Ishikawa (cell line): ENCODE measurements around the gene CARD18.

Experiments used
- CEBPB ChIP-seq: IDR thresholded peaks from 2 replicates; pipeline ENCODE4 v1.6.1; 2012
- CREB1 ChIP-seq: IDR thresholded peaks from 2 replicates; pipeline ENCODE4 v1.6.1; 2012; ENCODE audit warnings: low read depth
- EGR1 ChIP-seq: IDR thresholded peaks from 2 replicates; pipeline ENCODE4 v1.6.1; 2012
- EP300 ChIP-seq: IDR thresholded peaks from 2 replicates; pipeline ENCODE4 v1.6.1; 2012; ENCODE audit warnings: borderline replicate concordance
- FOXM1 ChIP-seq: IDR thresholded peaks from 2 replicates; pipeline ENCODE4 v1.6.1; 2012; ENCODE audit warnings: low read depth, borderline replicate concordance
- NFIC ChIP-seq: IDR thresholded peaks from 2 replicates; pipeline ENCODE4 v1.6.1; 2012
- RAD21 ChIP-seq: IDR thresholded peaks from 2 replicates; pipeline ENCODE4 v1.6.1; 2012; ENCODE audit warnings: low read depth
- TAF1 ChIP-seq: IDR thresholded peaks from 2 replicates; pipeline ENCODE4 v1.6.1; 2012; ENCODE audit warnings: low read depth, mild to moderate bottlenecking
- TCF12 ChIP-seq: IDR thresholded peaks from 2 replicates; pipeline ENCODE4 v1.6.1; 2012; ENCODE audit warnings: low read depth
- TEAD4 ChIP-seq: IDR thresholded peaks from 2 replicates; pipeline ENCODE4 v1.6.1; 2012
- YY1 ChIP-seq: IDR thresholded peaks from 2 replicates; pipeline ENCODE4 v1.6.1; 2012; ENCODE audit warnings: low read depth
- ZBTB7A ChIP-seq: IDR thresholded peaks from 2 replicates; pipeline ENCODE4 v1.6.1; 2012; ENCODE audit warnings: low read depth
- TF ChIP-seq, protein P1 (sequence below): IDR thresholded peaks from 2 replicates; pipeline ENCODE4 v1.6.1; 2012
- TF ChIP-seq, protein P2 (sequence below): IDR thresholded peaks from 2 replicates; pipeline ENCODE4 v1.6.1; 2012; ENCODE audit warnings: low read depth, mild to moderate bottlenecking
- TF ChIP-seq, protein P3 (sequence below): IDR thresholded peaks from 2 replicates; pipeline ENCODE4 v1.6.1; 2012

Gene CARD18

DNA sequence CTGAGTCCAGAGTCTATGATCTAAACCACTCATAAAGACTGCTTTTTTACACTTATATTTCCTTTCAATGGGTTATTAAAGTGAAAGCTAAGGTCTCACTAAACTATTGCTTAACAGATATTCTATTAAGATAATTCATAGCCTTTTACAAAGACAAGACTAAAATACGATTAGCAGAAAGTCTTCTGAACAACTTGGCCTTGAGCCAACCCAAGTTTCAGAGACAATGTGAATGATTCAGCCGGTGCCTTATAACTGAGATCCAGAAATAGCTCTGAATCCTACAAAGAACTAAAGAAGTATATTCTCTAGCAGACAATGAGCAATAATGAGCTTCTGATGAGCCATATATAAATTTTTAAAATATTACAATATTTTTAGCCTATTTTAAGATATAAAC lies 41.5 kb upstream of the CARD18 start:
- TF ChIP-seq NFIC (0 out of 2 replicates have a peak, but pooled peaks have one; percentile 19), YY1 (no peak)

DNA sequence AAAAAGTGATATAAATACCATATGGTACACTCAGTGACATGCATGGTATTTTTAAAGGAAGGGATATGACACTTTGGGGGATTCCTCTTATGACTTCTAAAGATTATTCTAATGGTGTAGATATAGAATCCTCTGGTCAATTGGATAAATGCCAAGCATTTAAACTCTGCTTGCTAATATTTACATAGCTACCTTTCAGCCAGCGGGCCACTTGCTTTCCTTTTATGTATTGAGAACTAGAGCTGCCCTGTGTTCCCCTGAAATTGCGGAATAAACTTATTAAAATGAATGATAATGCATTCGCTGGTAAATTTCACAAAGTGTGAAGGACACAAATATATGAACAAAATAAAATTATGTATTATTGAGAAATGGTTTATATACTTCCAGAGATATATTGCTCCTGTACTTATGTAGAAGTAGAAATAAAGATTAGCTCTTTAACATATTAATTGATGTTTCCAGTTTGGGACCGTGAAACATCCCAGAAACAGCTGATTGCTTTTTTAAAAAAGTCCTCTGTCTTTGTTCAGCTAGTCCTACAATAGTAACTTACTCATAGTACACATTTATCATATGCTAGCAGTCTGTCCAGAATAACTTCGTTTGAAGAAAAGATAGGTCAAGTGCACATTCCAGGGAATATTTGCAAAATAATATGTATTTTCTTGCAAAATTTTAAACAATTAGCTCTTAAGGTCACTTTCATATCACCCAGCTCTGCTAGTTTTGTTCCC lies 40.1 kb upstream of the CARD18 start:
- TF ChIP-seq FOXM1 (no peak), TAF1 (no peak), CREB1 (no peak), EP300 (no peak), CEBPB (no peak), YY1 (no peak), RAD21 (no peak), TEAD4 (no peak), TCF12 (no peak)
- TF ChIP-seq, protein P1, sequence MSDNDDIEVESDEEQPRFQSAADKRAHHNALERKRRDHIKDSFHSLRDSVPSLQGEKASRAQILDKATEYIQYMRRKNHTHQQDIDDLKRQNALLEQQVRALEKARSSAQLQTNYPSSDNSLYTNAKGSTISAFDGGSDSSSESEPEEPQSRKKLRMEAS, result no peak

DNA sequence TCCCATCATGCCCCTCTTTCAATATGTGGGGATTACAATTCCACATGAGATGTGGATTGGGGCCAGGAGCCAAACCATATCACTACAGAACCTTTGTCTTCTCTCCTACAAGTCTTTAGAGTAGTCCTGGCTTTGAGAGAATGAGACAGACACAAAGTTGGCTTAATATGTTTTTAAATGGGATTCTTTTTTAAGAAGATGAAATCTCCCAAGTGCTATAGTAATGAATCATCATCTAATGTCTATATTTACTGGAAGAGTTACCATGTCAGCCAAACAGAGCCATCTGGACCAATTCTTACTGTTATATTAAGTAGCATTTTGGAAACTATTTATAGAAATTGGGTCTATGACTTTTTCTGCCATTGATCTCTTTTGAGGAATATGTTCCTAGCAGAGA lies 38.1 kb upstream of the CARD18 start:
- TF ChIP-seq CEBPB (no peak), TCF12 (no peak), YY1 (no peak), FOXM1 (no peak), NFIC (no peak), TEAD4 (no peak), EP300 (no peak), TAF1 (no peak), ZBTB7A (no peak), CREB1 (no peak), EGR1 (no peak)
- TF ChIP-seq, protein P2, sequence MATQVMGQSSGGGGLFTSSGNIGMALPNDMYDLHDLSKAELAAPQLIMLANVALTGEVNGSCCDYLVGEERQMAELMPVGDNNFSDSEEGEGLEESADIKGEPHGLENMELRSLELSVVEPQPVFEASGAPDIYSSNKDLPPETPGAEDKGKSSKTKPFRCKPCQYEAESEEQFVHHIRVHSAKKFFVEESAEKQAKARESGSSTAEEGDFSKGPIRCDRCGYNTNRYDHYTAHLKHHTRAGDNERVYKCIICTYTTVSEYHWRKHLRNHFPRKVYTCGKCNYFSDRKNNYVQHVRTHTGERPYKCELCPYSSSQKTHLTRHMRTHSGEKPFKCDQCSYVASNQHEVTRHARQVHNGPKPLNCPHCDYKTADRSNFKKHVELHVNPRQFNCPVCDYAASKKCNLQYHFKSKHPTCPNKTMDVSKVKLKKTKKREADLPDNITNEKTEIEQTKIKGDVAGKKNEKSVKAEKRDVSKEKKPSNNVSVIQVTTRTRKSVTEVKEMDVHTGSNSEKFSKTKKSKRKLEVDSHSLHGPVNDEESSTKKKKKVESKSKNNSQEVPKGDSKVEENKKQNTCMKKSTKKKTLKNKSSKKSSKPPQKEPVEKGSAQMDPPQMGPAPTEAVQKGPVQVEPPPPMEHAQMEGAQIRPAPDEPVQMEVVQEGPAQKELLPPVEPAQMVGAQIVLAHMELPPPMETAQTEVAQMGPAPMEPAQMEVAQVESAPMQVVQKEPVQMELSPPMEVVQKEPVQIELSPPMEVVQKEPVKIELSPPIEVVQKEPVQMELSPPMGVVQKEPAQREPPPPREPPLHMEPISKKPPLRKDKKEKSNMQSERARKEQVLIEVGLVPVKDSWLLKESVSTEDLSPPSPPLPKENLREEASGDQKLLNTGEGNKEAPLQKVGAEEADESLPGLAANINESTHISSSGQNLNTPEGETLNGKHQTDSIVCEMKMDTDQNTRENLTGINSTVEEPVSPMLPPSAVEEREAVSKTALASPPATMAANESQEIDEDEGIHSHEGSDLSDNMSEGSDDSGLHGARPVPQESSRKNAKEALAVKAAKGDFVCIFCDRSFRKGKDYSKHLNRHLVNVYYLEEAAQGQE, result no peak
- TF ChIP-seq, protein P1, result no peak
- TF ChIP-seq, protein P3, sequence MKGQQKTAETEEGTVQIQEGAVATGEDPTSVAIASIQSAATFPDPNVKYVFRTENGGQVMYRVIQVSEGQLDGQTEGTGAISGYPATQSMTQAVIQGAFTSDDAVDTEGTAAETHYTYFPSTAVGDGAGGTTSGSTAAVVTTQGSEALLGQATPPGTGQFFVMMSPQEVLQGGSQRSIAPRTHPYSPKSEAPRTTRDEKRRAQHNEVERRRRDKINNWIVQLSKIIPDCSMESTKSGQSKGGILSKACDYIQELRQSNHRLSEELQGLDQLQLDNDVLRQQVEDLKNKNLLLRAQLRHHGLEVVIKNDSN, result no peak

DNA sequence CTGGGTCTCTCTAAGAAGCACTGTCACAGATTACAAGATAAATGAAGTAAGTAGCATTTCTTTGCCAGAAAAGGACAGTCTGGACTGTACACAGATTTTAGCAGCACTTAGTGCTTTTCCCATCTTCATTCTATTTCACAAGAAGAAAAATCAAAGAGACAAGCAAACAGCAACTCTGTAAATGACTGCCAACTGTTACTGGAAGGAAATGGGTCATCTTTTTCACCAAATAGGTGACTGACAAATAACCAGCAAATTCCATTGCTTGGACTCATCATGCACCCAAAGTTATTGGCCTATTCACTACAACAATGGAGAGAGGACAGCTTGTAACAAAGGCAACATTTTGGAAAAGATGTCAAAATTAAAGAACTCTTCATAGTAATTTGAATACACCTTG lies 28.9 kb upstream of the CARD18 start:
- TF ChIP-seq TAF1 (no peak), RAD21 (no peak), TEAD4 (no peak), CREB1 (no peak), FOXM1 (no peak), EP300 (no peak), ZBTB7A (no peak), NFIC (no peak), EGR1 (no peak), TCF12 (no peak), CEBPB (no peak), YY1 (no peak)
- TF ChIP-seq, protein P1, result no peak
- TF ChIP-seq, protein P3, result no peak
- TF ChIP-seq, protein P2, result no peak

DNA sequence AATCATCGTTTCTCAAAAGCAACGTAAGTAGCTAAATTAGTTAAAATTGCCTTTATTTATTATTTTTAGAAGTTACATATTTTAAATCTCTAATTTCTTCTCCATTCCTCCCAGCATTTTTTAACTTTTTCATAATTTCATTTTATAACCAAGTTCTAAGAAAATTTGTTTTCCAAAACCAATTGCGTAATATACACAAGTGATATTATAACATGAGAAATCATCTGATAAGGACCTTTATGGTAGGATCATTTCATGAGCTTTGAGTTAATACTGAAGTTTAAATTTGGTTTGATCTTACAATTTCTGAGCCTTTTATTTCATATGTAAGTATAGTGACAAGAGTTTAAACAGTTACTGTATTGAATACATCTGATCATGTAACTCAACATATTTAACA lies 27.7 kb upstream of the CARD18 start:
- TF ChIP-seq, protein P3, result no peak
- TF ChIP-seq FOXM1 (no peak), CREB1 (no peak), TEAD4 (no peak), EGR1 (no peak), RAD21 (no peak), CEBPB (no peak), TCF12 (no peak)
- TF ChIP-seq, protein P2, result no peak
- TF ChIP-seq, protein P1, result no peak
